Measurements from ENCODE around the gene PBX3. TPM values are rescaled to one million over a fixed set of nuclear protein-coding genes. Genes with fewer than 3 reads are reported as not detected.

The PBX3 gene
- total RNA-seq, 2 experiments from 2014 or later, result 40.8 to 54.6 TPM

DNA sequence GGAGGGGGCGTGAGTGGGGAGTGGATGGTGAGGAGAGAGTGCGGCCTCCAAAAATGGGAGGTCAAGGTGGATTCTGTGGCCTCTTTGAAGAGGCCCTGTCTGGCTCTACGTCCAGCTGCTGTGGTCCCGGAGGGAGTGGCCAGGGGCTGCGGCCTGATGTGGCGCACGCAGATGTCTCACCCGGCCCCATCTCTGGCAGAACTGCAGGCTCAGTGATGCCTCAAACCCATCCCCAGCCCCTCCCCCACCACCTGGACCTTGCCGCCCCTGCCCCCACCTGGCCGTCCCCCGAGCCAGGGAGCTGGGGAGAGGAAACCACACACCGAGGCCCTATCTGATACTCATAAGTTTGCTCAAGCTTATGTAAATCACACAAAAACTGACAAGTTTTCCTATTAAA lies 267.6 kb downstream of the PBX3 start:
- no peak overlapping the region for H3K4me2 ChIP-seq (ENCODE audit: low read length)
- H2AFZ ChIP-seq (ENCODE audit: low read length), result no peak overlapping the region
- no peaks in the 10 kb centered on the region for H3K36me3 ChIP-seq (ENCODE audit: insufficient read depth, low read length)
- H3K27ac ChIP-seq (ENCODE audit: low read depth, low read length, poor library complexity, severe bottlenecking), result no peak overlapping the region
- H3K4me1 ChIP-seq (ENCODE audit: insufficient read depth, low read length, poor library complexity, severe bottlenecking), result no peaks in the 10 kb centered on the region
- no peaks in the 10 kb centered on the region for H4K20me1 ChIP-seq (ENCODE audit: insufficient read depth, low read length)
- TF ChIP-seq CTCF (conservative IDR thresholded peaks at IDR 0.05; ENCODE audit: low read length) (no peak), EZH2phosphoT487 (IDR thresholded peaks at IDR 0.05; ENCODE audit: borderline replicate concordance, low read depth, low read length) (no peak)
- CTCF ChIA-PET (ENCODE audit: unreplicated experiment), result no interaction called here
- POLR2A ChIA-PET, result no interaction called here
- no peaks in the 10 kb centered on the region for H3K79me2 ChIP-seq (ENCODE audit: insufficient read depth, low read depth, low read length)
- DNase-seq (ENCODE audit: low spot score), result no peak
- no peaks in the 10 kb centered on the region for H3K9me3 ChIP-seq (ENCODE audit: low read length)
- no peak overlapping the region for H3K4me3 ChIP-seq (ENCODE audit: low read depth, low read length, poor library complexity, severe bottlenecking)
- BruUV-seq (replicated peaks), result no TSS peak
- H3K9me2 ChIP-seq (ENCODE audit: insufficient read depth, low read length), result no peaks in the 10 kb centered on the region
- intact Hi-C loops (cut with micrococcal nuclease; ENCODE audit: unreplicated experiment), result no loop called here

- TF ChIP-seq EZH2phosphoT487 (IDR thresholded peaks at IDR 0.05; ENCODE audit: borderline replicate concordance, low read depth, low read length) (no peak), CTCF (conservative IDR thresholded peaks at IDR 0.05; ENCODE audit: low read length) (no peak)
- no TSS peak for BruUV-seq (replicated peaks)
- DNase-seq (ENCODE audit: low spot score), result no peak
- Histone ChIP-seq H3K9me3 (ENCODE audit: low read length) (no peaks in the 10 kb centered on the region), H4K20me1 (ENCODE audit: insufficient read depth, low read length) (no peaks in the 10 kb centered on the region), H3K36me3 (ENCODE audit: insufficient read depth, low read length) (no peaks in the 10 kb centered on the region), H2AFZ (ENCODE audit: low read length) (no peak overlapping the region), H3K4me1 (ENCODE audit: insufficient read depth, low read length, poor library complexity, severe bottlenecking) (no peaks in the 10 kb centered on the region), H3K4me3 (ENCODE audit: low read depth, low read length, poor library complexity, severe bottlenecking) (no peak overlapping the region), H3K4me2 (ENCODE audit: low read length) (no peak overlapping the region), H3K27ac (ENCODE audit: low read depth, low read length, poor library complexity, severe bottlenecking) (no peak overlapping the region), H3K79me2 (ENCODE audit: insufficient read depth, low read depth, low read length) (no peaks in the 10 kb centered on the region), H3K9me2 (ENCODE audit: insufficient read depth, low read length) (no peaks in the 10 kb centered on the region)
- ChIA-PET CTCF (ENCODE audit: unreplicated experiment) (no interaction called here), POLR2A (no interaction called here)
- intact Hi-C loops (cut with micrococcal nuclease; ENCODE audit: unreplicated experiment), result no loop called here
Measured at GRCh38 chr9:126015424-126015823, 268.3 kb downstream of the PBX3 start.

DNA sequence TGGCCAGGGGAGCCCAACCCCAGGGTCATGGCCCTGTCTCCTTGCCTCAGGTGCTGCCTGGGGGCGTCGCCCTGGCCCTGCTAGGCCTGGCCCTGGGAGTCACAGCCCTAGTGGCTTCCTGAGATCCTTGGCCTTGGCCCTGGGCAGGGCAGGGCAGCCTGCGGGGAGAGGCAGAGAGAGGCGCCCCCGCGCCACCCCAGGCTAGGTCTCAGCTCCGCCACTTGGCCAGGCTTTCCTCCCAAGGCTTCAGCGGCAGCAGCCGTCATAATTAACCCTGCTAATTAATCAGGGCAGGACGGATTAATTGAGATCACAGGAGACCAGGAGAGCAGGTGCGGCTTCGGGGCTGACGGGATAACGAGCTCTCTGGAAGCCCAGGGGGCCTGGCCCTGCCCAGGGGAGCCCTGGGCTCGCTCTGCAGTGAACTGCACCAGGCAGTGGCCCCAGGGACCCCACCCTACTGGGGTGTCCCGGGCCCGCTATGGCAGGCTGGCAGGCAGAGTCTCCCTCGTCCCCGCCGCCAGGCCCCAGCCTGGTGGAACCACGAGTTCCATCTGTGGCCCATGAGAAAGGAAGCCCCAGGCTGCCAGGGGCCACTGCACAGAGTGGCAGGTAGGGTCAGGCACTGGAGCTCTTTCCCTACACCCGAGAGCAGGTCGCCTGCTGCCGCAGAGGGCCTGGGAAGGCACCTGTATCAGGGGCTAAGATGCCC lies 269.6 kb downstream of the PBX3 start:
- Histone ChIP-seq H3K79me2 (ENCODE audit: insufficient read depth, low read depth, low read length) (no peaks in the 10 kb centered on the region), H3K4me1 (ENCODE audit: insufficient read depth, low read length, poor library complexity, severe bottlenecking) (no peaks in the 10 kb centered on the region), H3K27ac (ENCODE audit: low read depth, low read length, poor library complexity, severe bottlenecking) (no peak overlapping the region), H3K4me2 (ENCODE audit: low read length) (no peak overlapping the region), H3K4me3 (ENCODE audit: low read depth, low read length, poor library complexity, severe bottlenecking) (no peak overlapping the region), H3K9me3 (ENCODE audit: low read length) (no peaks in the 10 kb centered on the region), H2AFZ (ENCODE audit: low read length) (no peak overlapping the region), H3K36me3 (ENCODE audit: insufficient read depth, low read length) (no peaks in the 10 kb centered on the region), H3K9me2 (ENCODE audit: insufficient read depth, low read length) (no peaks in the 10 kb centered on the region), H4K20me1 (ENCODE audit: insufficient read depth, low read length) (no peaks in the 10 kb centered on the region)
- no peak for TF ChIP-seq EZH2phosphoT487 (IDR thresholded peaks at IDR 0.05; ENCODE audit: borderline replicate concordance, low read depth, low read length)
- no peak for TF ChIP-seq CTCF (conservative IDR thresholded peaks at IDR 0.05; ENCODE audit: low read length)
- no peak for DNase-seq (ENCODE audit: low spot score)
- POLR2A ChIA-PET, result no interaction called here
- intact Hi-C loops (cut with micrococcal nuclease; ENCODE audit: unreplicated experiment), result no loop called here
- CTCF ChIA-PET (ENCODE audit: unreplicated experiment), result no interaction called here
- no TSS peak for BruUV-seq (replicated peaks)

Measured in OCI-LY7 (cell line).